Liver (tissue), 3 donors: ENCODE data around the gene CRYGS.

Experiments
- EGR1 ChIP-seq, 2 donors: IDR thresholded peaks; 2 replicates each; pipeline ENCODE4 v1.6.1; 2016 to 2018; ENCODE audit warnings: antibody characterized with exemption in 2 of 2, low read depth in 2 of 2
- FOXA1 ChIP-seq: IDR thresholded peaks from 2 replicates; pipeline ENCODE4 v1.6.1; 2016; ENCODE audit warnings: antibody characterized with exemption
- GABPA ChIP-seq, 2 donors: IDR thresholded peaks in 1 of 2; conservative IDR thresholded peaks in 1 of 2; 2 replicates each; pipeline ENCODE4 v1.6.1; 2016; ENCODE audit warnings: antibody characterized with exemption in 2 of 2, mild to moderate bottlenecking in 1 of 2, moderate library complexity in 1 of 2
- HNF4G ChIP-seq: IDR thresholded peaks from 2 replicates; pipeline ENCODE4 v1.6.1; 2016; ENCODE audit warnings: antibody characterized with exemption
- NR2F2 ChIP-seq: IDR thresholded peaks from 2 replicates; pipeline ENCODE4 v1.6.1; 2016; ENCODE audit warnings: antibody characterized with exemption
- SP1 ChIP-seq: IDR thresholded peaks from 2 replicates; pipeline ENCODE4 v1.6.1; 2018; ENCODE audit warnings: antibody characterized with exemption, mild to moderate bottlenecking
- YY1 ChIP-seq: IDR thresholded peaks from 2 replicates; pipeline ENCODE4 v1.6.1; 2016; ENCODE audit warnings: antibody characterized with exemption, mild to moderate bottlenecking
- TF ChIP-seq, protein P1 (sequence below): fragments of 150-350 bp; IDR thresholded peaks from 2 replicates; pipeline ENCODE4 v1.5.1; 2017; ENCODE audit warnings: improper control_type of control experiment, low read depth, low read length; ENCODE audit not compliant: missing input control
- TF ChIP-seq, protein P2 (sequence below): IDR thresholded peaks from 2 replicates; pipeline ENCODE4 v1.6.1; 2016; ENCODE audit warnings: antibody characterized with exemption
- TF ChIP-seq, protein P3 (sequence below): IDR thresholded peaks from 2 replicates; pipeline ENCODE4 v1.6.1; 2016; ENCODE audit warnings: antibody characterized with exemption, mild to moderate bottlenecking
- TF ChIP-seq, protein P4 (sequence below): IDR thresholded peaks from 2 replicates; pipeline ENCODE4 v1.6.1; 2016; ENCODE audit warnings: antibody characterized with exemption
- donor health status: healthy.
- donor health status: healthy.

DNA sequence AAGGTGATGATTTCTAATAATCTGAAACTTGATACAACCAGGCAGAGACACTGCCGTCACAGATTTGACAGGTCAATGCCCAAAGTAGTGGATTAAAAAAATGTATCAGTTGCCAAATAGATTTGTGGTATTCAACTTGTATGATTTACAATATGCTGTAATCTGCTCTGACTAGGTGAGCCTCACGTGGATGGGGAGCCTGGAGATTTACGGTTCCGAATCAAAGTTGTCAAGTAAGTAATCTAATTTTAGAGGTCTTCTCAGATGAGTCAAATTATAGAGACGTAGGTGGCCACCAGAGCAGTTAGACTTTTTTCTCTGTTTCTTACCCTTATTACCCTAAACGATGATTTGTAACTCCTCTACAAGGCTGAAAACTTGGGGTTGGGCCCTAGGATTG, 38.4 kb upstream of the CRYGS start:
- TF ChIP-seq, protein P1, sequence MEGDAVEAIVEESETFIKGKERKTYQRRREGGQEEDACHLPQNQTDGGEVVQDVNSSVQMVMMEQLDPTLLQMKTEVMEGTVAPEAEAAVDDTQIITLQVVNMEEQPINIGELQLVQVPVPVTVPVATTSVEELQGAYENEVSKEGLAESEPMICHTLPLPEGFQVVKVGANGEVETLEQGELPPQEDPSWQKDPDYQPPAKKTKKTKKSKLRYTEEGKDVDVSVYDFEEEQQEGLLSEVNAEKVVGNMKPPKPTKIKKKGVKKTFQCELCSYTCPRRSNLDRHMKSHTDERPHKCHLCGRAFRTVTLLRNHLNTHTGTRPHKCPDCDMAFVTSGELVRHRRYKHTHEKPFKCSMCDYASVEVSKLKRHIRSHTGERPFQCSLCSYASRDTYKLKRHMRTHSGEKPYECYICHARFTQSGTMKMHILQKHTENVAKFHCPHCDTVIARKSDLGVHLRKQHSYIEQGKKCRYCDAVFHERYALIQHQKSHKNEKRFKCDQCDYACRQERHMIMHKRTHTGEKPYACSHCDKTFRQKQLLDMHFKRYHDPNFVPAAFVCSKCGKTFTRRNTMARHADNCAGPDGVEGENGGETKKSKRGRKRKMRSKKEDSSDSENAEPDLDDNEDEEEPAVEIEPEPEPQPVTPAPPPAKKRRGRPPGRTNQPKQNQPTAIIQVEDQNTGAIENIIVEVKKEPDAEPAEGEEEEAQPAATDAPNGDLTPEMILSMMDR = no peak
- no peak for TF ChIP-seq SP1
- no peak for TF ChIP-seq NR2F2
- TF ChIP-seq EGR1 (IDR thresholded peaks at IDR 0.05; ENCODE audit: low read depth in 2 of 2) = no peak
- no peak for TF ChIP-seq YY1
- TF ChIP-seq, protein P2, sequence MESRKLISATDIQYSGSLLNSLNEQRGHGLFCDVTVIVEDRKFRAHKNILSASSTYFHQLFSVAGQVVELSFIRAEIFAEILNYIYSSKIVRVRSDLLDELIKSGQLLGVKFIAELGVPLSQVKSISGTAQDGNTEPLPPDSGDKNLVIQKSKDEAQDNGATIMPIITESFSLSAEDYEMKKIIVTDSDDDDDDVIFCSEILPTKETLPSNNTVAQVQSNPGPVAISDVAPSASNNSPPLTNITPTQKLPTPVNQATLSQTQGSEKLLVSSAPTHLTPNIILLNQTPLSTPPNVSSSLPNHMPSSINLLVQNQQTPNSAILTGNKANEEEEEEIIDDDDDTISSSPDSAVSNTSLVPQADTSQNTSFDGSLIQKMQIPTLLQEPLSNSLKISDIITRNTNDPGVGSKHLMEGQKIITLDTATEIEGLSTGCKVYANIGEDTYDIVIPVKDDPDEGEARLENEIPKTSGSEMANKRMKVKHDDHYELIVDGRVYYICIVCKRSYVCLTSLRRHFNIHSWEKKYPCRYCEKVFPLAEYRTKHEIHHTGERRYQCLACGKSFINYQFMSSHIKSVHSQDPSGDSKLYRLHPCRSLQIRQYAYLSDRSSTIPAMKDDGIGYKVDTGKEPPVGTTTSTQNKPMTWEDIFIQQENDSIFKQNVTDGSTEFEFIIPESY = no peak
- TF ChIP-seq, protein P3, sequence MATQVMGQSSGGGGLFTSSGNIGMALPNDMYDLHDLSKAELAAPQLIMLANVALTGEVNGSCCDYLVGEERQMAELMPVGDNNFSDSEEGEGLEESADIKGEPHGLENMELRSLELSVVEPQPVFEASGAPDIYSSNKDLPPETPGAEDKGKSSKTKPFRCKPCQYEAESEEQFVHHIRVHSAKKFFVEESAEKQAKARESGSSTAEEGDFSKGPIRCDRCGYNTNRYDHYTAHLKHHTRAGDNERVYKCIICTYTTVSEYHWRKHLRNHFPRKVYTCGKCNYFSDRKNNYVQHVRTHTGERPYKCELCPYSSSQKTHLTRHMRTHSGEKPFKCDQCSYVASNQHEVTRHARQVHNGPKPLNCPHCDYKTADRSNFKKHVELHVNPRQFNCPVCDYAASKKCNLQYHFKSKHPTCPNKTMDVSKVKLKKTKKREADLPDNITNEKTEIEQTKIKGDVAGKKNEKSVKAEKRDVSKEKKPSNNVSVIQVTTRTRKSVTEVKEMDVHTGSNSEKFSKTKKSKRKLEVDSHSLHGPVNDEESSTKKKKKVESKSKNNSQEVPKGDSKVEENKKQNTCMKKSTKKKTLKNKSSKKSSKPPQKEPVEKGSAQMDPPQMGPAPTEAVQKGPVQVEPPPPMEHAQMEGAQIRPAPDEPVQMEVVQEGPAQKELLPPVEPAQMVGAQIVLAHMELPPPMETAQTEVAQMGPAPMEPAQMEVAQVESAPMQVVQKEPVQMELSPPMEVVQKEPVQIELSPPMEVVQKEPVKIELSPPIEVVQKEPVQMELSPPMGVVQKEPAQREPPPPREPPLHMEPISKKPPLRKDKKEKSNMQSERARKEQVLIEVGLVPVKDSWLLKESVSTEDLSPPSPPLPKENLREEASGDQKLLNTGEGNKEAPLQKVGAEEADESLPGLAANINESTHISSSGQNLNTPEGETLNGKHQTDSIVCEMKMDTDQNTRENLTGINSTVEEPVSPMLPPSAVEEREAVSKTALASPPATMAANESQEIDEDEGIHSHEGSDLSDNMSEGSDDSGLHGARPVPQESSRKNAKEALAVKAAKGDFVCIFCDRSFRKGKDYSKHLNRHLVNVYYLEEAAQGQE = no peak
- TF ChIP-seq FOXA1 = no peak
- no peak for TF ChIP-seq GABPA (IDR thresholded peaks at IDR 0.05 in 1 of 2, conservative IDR thresholded peaks at IDR 0.05 in 1 of 2)
- TF ChIP-seq HNF4G = no peak
- TF ChIP-seq, protein P4, sequence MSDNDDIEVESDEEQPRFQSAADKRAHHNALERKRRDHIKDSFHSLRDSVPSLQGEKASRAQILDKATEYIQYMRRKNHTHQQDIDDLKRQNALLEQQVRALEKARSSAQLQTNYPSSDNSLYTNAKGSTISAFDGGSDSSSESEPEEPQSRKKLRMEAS = no peak
